Endothelial cell of umbilical vein (primary cell): ENCODE results near the gene INKA1. TPM values are rescaled to one million over a fixed set of nuclear protein-coding genes. Genes with fewer than 3 reads are reported as not detected.

ENCODE experiments used
- Bru-seq: library from RNA; stranded (reverse); fragments of 400-500 nt; gene quantifications from one replicate; lab custom pipeline; 2021; lab: Mats Ljungman, UMichigan
- BruChase-seq, 2 experiments: library from RNA; stranded (reverse); fragments of 400-500 nt; gene quantifications; one replicate each; lab custom pipeline; 2021; lab: Mats Ljungman, UMichigan
- BruUV-seq: library from RNA; stranded (reverse); fragments of 400-500 nt; replicated peaks from 2 replicates; lab custom pipeline; 2021; lab: Mats Ljungman, UMichigan
- CTCF ChIA-PET: fragments of 300-600, 350-600 bp; sonication (Branson Sonifier 250); formaldehyde crosslinking; loops from one replicate; lab custom pipeline; 2021; ENCODE audit warnings: antibody characterized with exemption, inconsistent platforms; lab: Charles Lee
- POLR2A ChIA-PET: fragments of 300-600, 350-600 bp; sonication (Branson Sonifier 250); formaldehyde crosslinking; loops from one replicate; lab custom pipeline; 2021; ENCODE audit warnings: antibody characterized with exemption, inconsistent platforms; lab: Charles Lee
- DNase-seq: peaks from one replicate; pipeline ENCODE4 v3.0.0-alpha.2; 2011; ENCODE audit warnings: low read depth, low spot score
- FAIRE-seq: peaks from 2 replicates; lab custom pipeline; 2011; peaks lifted over from hg19 to GRCh38; lab: Jason Lieb, UNC
- H2AFZ ChIP-seq: 2 replicates; pipeline ENCODE4 v1.6.0; 2012; ENCODE audit warnings: low read depth, low read length, control low read depth, inconsistent platforms
- H3K27ac ChIP-seq: 2 replicates; pipeline ENCODE4 v1.5.1; 2011; ENCODE audit warnings: low read depth, mild to moderate bottlenecking, control low read depth, low read length, moderate library complexity; ENCODE audit not compliant: insufficient read depth
- H3K27me3 ChIP-seq, 2 experiments: 2 replicates each; pipeline versions ENCODE4 v1.6.0 to v1.6.1; 2011; ENCODE audit warnings: low read length in 2 of 2, mixed read lengths in 1 of 2; ENCODE audit not compliant: control insufficient read depth in 2 of 2, insufficient read depth in 2 of 2
- H3K36me3 ChIP-seq, 2 experiments: 2 replicates in 1 of 2; 3 replicates in 1 of 2; pipeline ENCODE4 v1.5.1; 2011; ENCODE audit warnings: low read length in 2 of 2, mild to moderate bottlenecking in 1 of 2, moderate library complexity in 1 of 2; ENCODE audit not compliant: control insufficient read depth in 2 of 2, insufficient read depth in 2 of 2; ENCODE audit errors: extremely low read depth in 1 of 2
- H3K4me1 ChIP-seq: 3 replicates; pipeline ENCODE4 v1.5.1; 2011; ENCODE audit warnings: mild to moderate bottlenecking, low read length; ENCODE audit not compliant: control insufficient read depth, insufficient read depth; ENCODE audit errors: extremely low read depth
- H3K4me2 ChIP-seq: 2 replicates; pipeline ENCODE4 v1.6.1; 2011; ENCODE audit warnings: low read length, control low read depth, mixed read lengths; ENCODE audit not compliant: insufficient read depth
- H3K4me3 ChIP-seq, 3 experiments: fragments of 200-600 bp in 1 of 3; sonication (generic), shearing (Covaris generic) in 1 of 3; replicated peaks in 1 of 3; 2 replicates each; pipeline ENCODE4 v1.5.1; 2011 to 2016; ENCODE audit warnings: control low read depth in 3 of 3, low read length in 3 of 3, mild to moderate bottlenecking in 2 of 3, inconsistent platforms in 1 of 3, low read depth in 1 of 3, moderate library complexity in 1 of 3; ENCODE audit not compliant: insufficient read depth in 1 of 3
- H3K79me2 ChIP-seq: 2 replicates; pipeline ENCODE4 v1.6.0; 2012; ENCODE audit warnings: low read length, inconsistent platforms; ENCODE audit not compliant: control insufficient read depth, insufficient read depth
- H3K9ac ChIP-seq: replicated peaks from 2 replicates; pipeline ENCODE3; 2011; ENCODE audit warnings: low read length, control low read depth; ENCODE audit not compliant: insufficient read depth; ENCODE audit errors: extremely low read depth
- H3K9me1 ChIP-seq: replicated peaks from 3 replicates; pipeline ENCODE4 v1.6.0; 2011; ENCODE audit warnings: mild to moderate bottlenecking, low read length; ENCODE audit not compliant: control insufficient read depth, insufficient read depth; ENCODE audit errors: extremely low read depth
- H3K9me3 ChIP-seq: replicated peaks from 2 replicates; pipeline ENCODE4 v1.5.1; 2012; ENCODE audit warnings: low read length, inconsistent platforms; ENCODE audit not compliant: control insufficient read depth, insufficient read depth
- H4K20me1 ChIP-seq: replicated peaks from 2 replicates; pipeline ENCODE3; 2011; ENCODE audit warnings: mild to moderate bottlenecking, low read length; ENCODE audit not compliant: control insufficient read depth, insufficient read depth; ENCODE audit errors: extremely low read depth
- CTCF ChIP-seq, 2 donors: IDR thresholded peaks; 1 replicate in 1 of 2; 2 replicates in 1 of 2; pipeline ENCODE4 v1.5.1; 2011; ENCODE audit warnings: low read length in 2 of 2, mild to moderate bottlenecking in 2 of 2, moderate library complexity in 2 of 2, control low read depth in 1 of 2, inconsistent platforms in 1 of 2, low read depth in 1 of 2; ENCODE audit not compliant: insufficient read depth in 1 of 2; ENCODE audit errors: extremely low read depth in 1 of 2
- EZH2 ChIP-seq: IDR thresholded peaks from 2 replicates; pipeline ENCODE4 v1.6.1; 2012; ENCODE audit warnings: borderline replicate concordance, low read depth, mild to moderate bottlenecking, moderate library complexity, low read length, inconsistent platforms; ENCODE audit not compliant: severe bottlenecking
- FOS ChIP-seq: IDR thresholded peaks from 2 replicates; pipeline ENCODE4 v1.6.1; 2011; ENCODE audit warnings: mild to moderate bottlenecking, low read length, moderate library complexity, borderline replicate concordance; ENCODE audit not compliant: insufficient read depth
- GATA2 ChIP-seq: IDR thresholded peaks from 2 replicates; pipeline ENCODE4 v1.7.0; 2011; ENCODE audit warnings: low read depth, mild to moderate bottlenecking, moderate library complexity, mixed read lengths, low read length; ENCODE audit not compliant: insufficient read length, insufficient read depth
- JUN ChIP-seq: IDR thresholded peaks from 2 replicates; pipeline ENCODE4 v1.6.1; 2011; ENCODE audit warnings: borderline replicate concordance, low read depth; ENCODE audit not compliant: insufficient read length, insufficient read depth
- MYC ChIP-seq: IDR thresholded peaks from one replicate; pipeline ENCODE4 v1.6.1; 2011; ENCODE audit warnings: mild to moderate bottlenecking, low read depth, low read length
- POLR2A ChIP-seq: IDR thresholded peaks from 2 replicates; pipeline ENCODE4 v1.6.1; 2012; ENCODE audit warnings: low read depth, mild to moderate bottlenecking, control low read depth, low read length
- POLR2AphosphoS5 ChIP-seq: IDR thresholded peaks from 2 replicates; pipeline ENCODE4 v1.6.1; 2012; ENCODE audit warnings: low read depth, mild to moderate bottlenecking, control low read depth, low read length, moderate library complexity; ENCODE audit not compliant: insufficient read depth
- dilution Hi-C: fragments of 300-500 bp; cut with MboI; formaldehyde crosslinking; loops from one replicate; pipeline ENCODE4 v1.15.0; 2019; ENCODE audit warnings: low sequenced_read_pairs; ENCODE audit not compliant: extremely low pct_ligation_motif_present
- intact Hi-C: fragments of 100-400 bp; cut with micrococcal nuclease; formaldehyde crosslinking; loops from one replicate; pipeline ENCODE4 v1.10.0; 2022
- long read RNA-seq: library from polyadenylated mRNA; stranded (forward); transcript quantifications from one replicate; pipeline ENCODE4 v2.0.0, GENCODE V29; 2021
- polyA minus RNA-seq, 3 experiments: library from RNA; depleted of rRNA, polyadenylated mRNA; stranded (reverse); fragments of >200 nt; gene quantifications; 1 replicate in 1 of 3; 2 replicates in 2 of 3; pipeline ENCODE4 v1.2.3, GENCODE V29; 2011
- polyA plus RNA-seq, 4 experiments: library from polyadenylated mRNA; depleted of rRNA in 3 of 4; stranded (reverse) in 3 of 4; unstranded in 1 of 4; fragments of >200 nt; gene quantifications; 2 replicates each; pipeline versions ENCODE4 v1.2.1 to v1.2.3, GENCODE V29; 2011 to 2012; ENCODE audit warnings: missing spikeins in 1 of 4
- total RNA-seq: library from RNA; stranded (reverse); gene quantifications from 2 replicates; pipeline ENCODE4 v1.2.3, GENCODE V29; 2021
- TF ChIP-seq, protein P1 (sequence below): IDR thresholded peaks from 2 replicates; pipeline ENCODE4 v1.6.1; 2011; ENCODE audit not compliant: insufficient read depth, insufficient read length

The INKA1 gene
- total RNA-seq (24.0 and 26.5 TPM in 2 replicates), polyA plus RNA-seq (37.8 and 57.7 TPM in 2 replicates), polyA minus RNA-seq (15.3 and 15.6 TPM in 2 replicates), Bru-seq, nascent RNA (percentile 62 among the genes with signal in this experiment), BruChase-seq, experiment 1, labeled RNA remaining after a 6-hour chase (percentile 38 among the genes with signal in this experiment), BruChase-seq, experiment 2, labeled RNA remaining after a 2-hour chase (percentile 50 among the genes with signal in this experiment)
- 24.6 and 29.2 TPM in 2 replicates for polyA plus RNA-seq (2011; cell fraction: cytosol; rRNA removed)
- polyA plus RNA-seq (2011; cell fraction: nucleus; rRNA removed): 7.7 and 10.1 TPM in 2 replicates
- polyA plus RNA-seq (2012): 6.0 and 7.1 TPM in 2 replicates
- 1.3 TPM for polyA minus RNA-seq (2011; cell fraction: cytosol; rRNA and poly(A)+ RNA removed)
- polyA minus RNA-seq (2011; cell fraction: nucleus; rRNA and poly(A)+ RNA removed): 6.8 and 10.0 TPM in 2 replicates
- long read RNA-seq, transcript INKA1-201 (2 exons, 1,040 nt): major isoform, 30 of 53 reads
- long read RNA-seq, partial matches to known transcripts: 0 of 53 reads
- long read RNA-seq, other reads (novel, unspliced or antisense): 23 of 53 reads

DNA sequence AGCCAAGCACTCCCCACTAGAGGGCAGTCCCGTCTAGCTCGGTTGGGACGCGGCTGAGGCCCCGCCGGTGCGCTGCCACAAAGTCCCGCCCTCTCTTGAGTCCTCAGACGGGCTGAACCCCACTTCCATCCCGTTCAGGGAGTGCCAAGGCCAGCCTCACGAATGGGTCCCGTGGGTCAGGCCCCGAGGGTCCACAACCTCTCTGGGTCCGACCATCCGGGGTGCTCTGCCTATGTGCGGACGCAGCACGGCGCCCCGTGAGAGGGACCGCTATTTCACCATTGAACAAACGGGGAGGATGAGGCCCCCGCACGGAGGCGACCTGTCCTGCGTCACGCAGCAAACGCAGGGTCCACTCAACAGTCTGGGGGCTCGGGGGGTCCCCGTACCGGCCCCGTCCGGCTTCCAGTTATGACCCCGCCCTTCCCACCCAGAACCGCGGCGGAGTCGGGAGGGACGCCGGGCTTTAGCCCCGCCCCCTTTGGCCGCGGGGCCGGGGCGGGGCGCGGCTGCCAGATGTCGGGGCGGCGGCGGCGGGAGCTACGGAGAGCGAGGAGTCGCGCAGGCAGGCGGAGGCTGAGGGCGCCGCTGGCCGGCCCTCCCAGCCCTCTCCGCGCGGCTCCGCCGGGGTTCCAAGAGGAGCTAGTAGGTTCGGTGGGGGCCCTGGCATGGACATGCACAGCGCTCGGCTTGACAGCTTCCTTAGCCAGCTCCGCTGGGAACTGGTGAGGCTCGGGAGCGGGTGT, at the start of gene INKA1:
Gene INKA1, plus strand, starts transcription at position 543 of the 746 bp plus-strand sequence. Its CDS starts 132 bp downstream, at position 675.
- Histone ChIP-seq H3K9me1 (no peaks in the 10 kb centered on the region), H4K20me1 (no peaks in the 10 kb centered on the region), H3K27ac (peak within 1 kb of the TSS; percentile 56), H3K27me3 (no peaks in the 10 kb centered on the region), H3K9me3 (no peaks in the 10 kb centered on the region), H3K4me1 (peaks cover 39% of the 10 kb centered on the region), H3K4me3 (peak within 1 kb of the TSS; percentile 68 to 86 (median 76)), H3K4me2 (peak within 1 kb of the TSS; percentile 83), H3K36me3 (peaks cover 0 to 2% of the 10 kb centered on the region in 2 experiments), H3K9ac (peak within 1 kb of the TSS; percentile 64), H3K79me2 (no peaks in the 10 kb centered on the region), H2AFZ (peak within 1 kb of the TSS; percentile 99)
- dilution Hi-C loops (no loop called here), intact Hi-C loops (loop anchor here (1.0 to 5.0 kb wide), 7 partner anchors 17 to 284 kb away; partner anchors contain the start of genes AMIGO3, IP6K1 and RBM5)
- no TSS peak for BruUV-seq
- TF ChIP-seq CTCF (IDR thresholded peaks at IDR 0.05; ENCODE audit: extremely low read depth in 1 of 2, insufficient read depth in 1 of 2, low read depth in 1 of 2, low read length in 2 of 2) (peak; percentile 86 to 95), POLR2A (peak; percentile 51), JUN (no peak), POLR2AphosphoS5 (peak; percentile 64), MYC (no peak), FOS (no peak), GATA2 (no peak), EZH2 (no peak)
- TF ChIP-seq, protein P1, sequence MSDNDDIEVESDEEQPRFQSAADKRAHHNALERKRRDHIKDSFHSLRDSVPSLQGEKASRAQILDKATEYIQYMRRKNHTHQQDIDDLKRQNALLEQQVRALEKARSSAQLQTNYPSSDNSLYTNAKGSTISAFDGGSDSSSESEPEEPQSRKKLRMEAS: no peak
- peak; percentile 38 for FAIRE-seq
- DNase-seq: peak; percentile 87
- ChIA-PET CTCF (interaction anchor here (0.6 to 12.4 kb wide), 26 partner anchors 10 to 263 kb away, joined by 3 to 545 read pairs (median 6); partner anchors contain the start of genes AMIGO3, IP6K1, MON1A and RBM6), POLR2A (interaction anchor here (0.5 to 1.8 kb wide), 4 partner anchors 10 to 131 kb away, joined by 3 to 15 read pairs (median 8); partner anchors contain the start of gene UBA7)
